WTC11 (cell line): ENCODE data around the gene CPTP. TPM values are rescaled to one million over a fixed set of nuclear protein-coding genes. Genes with fewer than 3 reads are reported as not detected.
A peak's percentile ranks its signal among the peaks of the same experiment; 100 is the strongest.

Source experiments
- ATAC-seq: fragments of 200-7000 bp; cut with Tn5 transposase; 2 replicates; pipeline ENCODE4 v1.10.0; 2021; ENCODE audit warnings: mild to moderate bottlenecking, moderate library complexity
- CTCF ChIA-PET: fragments of 300-600 bp; sonication (Branson Sonifier 250); formaldehyde crosslinking; loops from one replicate; lab custom pipeline; 2021; ENCODE audit warnings: antibody characterized with exemption; lab: Charles Lee
- POLR2A ChIA-PET: fragments of 350-600 bp; sonication (Branson Sonifier 250); formaldehyde crosslinking; loops from one replicate; lab custom pipeline; 2021; ENCODE audit warnings: antibody characterized with exemption; lab: Charles Lee
- DNase-seq: peaks from one replicate; pipeline ENCODE4 v3.0.0; 2021; ENCODE audit warnings: low spot score
- H3K27ac Mint-ChIP-seq: 2 replicates; pipeline ENCODE4 v1.8.0; 2021; ENCODE audit warnings: mixed read lengths
- H3K27me3 Mint-ChIP-seq: 2 replicates; pipeline ENCODE4 v1.8.0; 2021; ENCODE audit warnings: low read depth, mild to moderate bottlenecking, moderate library complexity, mixed read lengths
- H3K36me3 Mint-ChIP-seq: 2 replicates; pipeline ENCODE4 v1.8.0; 2021; ENCODE audit warnings: mixed read lengths
- H3K4me1 Mint-ChIP-seq: 2 replicates; pipeline ENCODE4 v1.8.0; 2022; ENCODE audit warnings: mixed read lengths
- H3K4me3 Mint-ChIP-seq: 2 replicates; pipeline ENCODE4 v1.8.0; 2021; ENCODE audit warnings: mild to moderate bottlenecking, moderate library complexity, mixed read lengths
- H3K9me3 Mint-ChIP-seq: 2 replicates; pipeline ENCODE4 v1.8.0; 2021; ENCODE audit warnings: mixed read lengths
- KAT7 ChIP-seq: sonication (generic); formaldehyde crosslinking; IDR thresholded peaks from 2 replicates; pipeline ENCODE4 v1.8.1; 2023; ENCODE audit warnings: missing genetic modification reagents, mild to moderate bottlenecking, borderline replicate concordance
- NR1H2 ChIP-seq: sonication (generic); formaldehyde crosslinking; IDR thresholded peaks from 2 replicates; pipeline ENCODE4 v1.9.0; 2021; ENCODE audit warnings: mild to moderate bottlenecking, moderate library complexity, missing genetic modification reagents
- NR2C2 ChIP-seq: sonication (generic); formaldehyde crosslinking; IDR thresholded peaks from 2 replicates; pipeline ENCODE4 v1.8.0; 2022; ENCODE audit warnings: mild to moderate bottlenecking, missing genetic modification reagents
- PRRX2 ChIP-seq: fragments of 250-450 bp; sonication (Bioruptor Pico); IDR thresholded peaks from 2 replicates; pipeline ENCODE4 v1.8.0; 2021; ENCODE audit warnings: mild to moderate bottlenecking
- TEAD4 ChIP-seq: sonication (generic); formaldehyde crosslinking; IDR thresholded peaks from 2 replicates; pipeline ENCODE4 v1.8.0; 2022; ENCODE audit warnings: mild to moderate bottlenecking, missing genetic modification reagents
- ZBTB21 ChIP-seq: sonication (generic); formaldehyde crosslinking; IDR thresholded peaks from 2 replicates; pipeline ENCODE4 v1.8.1; 2023; ENCODE audit warnings: mild to moderate bottlenecking, missing genetic modification reagents, borderline replicate concordance
- ZNF396 ChIP-seq: fragments of 250-450 bp; sonication (Bioruptor Pico); IDR thresholded peaks from 2 replicates; pipeline ENCODE4 v1.8.0; 2021; ENCODE audit warnings: mild to moderate bottlenecking, moderate library complexity, borderline replicate concordance
- ZNF416 ChIP-seq: fragments of 250-450 bp; sonication (Bioruptor Pico); IDR thresholded peaks from 2 replicates; pipeline ENCODE4 v1.9.0; 2021; ENCODE audit warnings: mild to moderate bottlenecking, inconsistent platforms
- ZNF423 ChIP-seq: fragments of 250-450 bp; sonication (Bioruptor Pico); IDR thresholded peaks from 2 replicates; pipeline ENCODE4 v2.1.2; 2022; ENCODE audit warnings: mild to moderate bottlenecking, moderate library complexity
- total RNA-seq: library from RNA; stranded (reverse); gene quantifications from 3 replicates; pipeline ENCODE4 v1.2.3, GENCODE V29; 2021
- TF ChIP-seq, protein P1 (sequence below): fragments of 250-450 bp; sonication (Bioruptor Pico); conservative IDR thresholded peaks from 2 replicates; pipeline ENCODE4 v1.9.0; 2021; ENCODE audit warnings: mild to moderate bottlenecking
- TF ChIP-seq, protein P2 (sequence below): sonication (generic); formaldehyde crosslinking; conservative IDR thresholded peaks from 2 replicates; pipeline ENCODE4 v1.8.1; 2022; ENCODE audit warnings: mild to moderate bottlenecking, missing genetic modification reagents
- TF ChIP-seq, protein P3 (sequence below): sonication (generic); formaldehyde crosslinking; IDR thresholded peaks from 2 replicates; pipeline ENCODE4 v1.8.1; 2022; ENCODE audit warnings: low read depth, mild to moderate bottlenecking, moderate library complexity, missing genetic modification reagents, borderline replicate concordance
- TF ChIP-seq, protein P4 (sequence below): sonication (generic); formaldehyde crosslinking; IDR thresholded peaks from 2 replicates; pipeline ENCODE4 v1.8.0; 2022; ENCODE audit warnings: mild to moderate bottlenecking, missing genetic modification reagents
- TF ChIP-seq, protein P5 (sequence below): sonication (generic); formaldehyde crosslinking; IDR thresholded peaks from 2 replicates; pipeline ENCODE4 v1.8.1; 2023; ENCODE audit warnings: mild to moderate bottlenecking, missing genetic modification reagents
- TF ChIP-seq, protein P6 (sequence below): sonication (generic); formaldehyde crosslinking; IDR thresholded peaks from 2 replicates; pipeline ENCODE4 v1.8.1; 2023; ENCODE audit warnings: mild to moderate bottlenecking, missing genetic modification reagents, borderline replicate concordance
- TF ChIP-seq, protein P7 (sequence below): fragments of 250-450 bp; sonication (Bioruptor Pico); IDR thresholded peaks from 2 replicates; pipeline ENCODE4 v2.1.2; 2022; ENCODE audit warnings: mild to moderate bottlenecking, moderate library complexity
- TF ChIP-seq, protein P8 (sequence below): sonication (generic); formaldehyde crosslinking; IDR thresholded peaks from 2 replicates; pipeline ENCODE4 v1.8.1; 2023; ENCODE audit warnings: mild to moderate bottlenecking, missing genetic modification reagents, moderate library complexity

CPTP gene
- total RNA-seq, 1 experiment from 2014 or later, result 14.4 TPM

DNA sequence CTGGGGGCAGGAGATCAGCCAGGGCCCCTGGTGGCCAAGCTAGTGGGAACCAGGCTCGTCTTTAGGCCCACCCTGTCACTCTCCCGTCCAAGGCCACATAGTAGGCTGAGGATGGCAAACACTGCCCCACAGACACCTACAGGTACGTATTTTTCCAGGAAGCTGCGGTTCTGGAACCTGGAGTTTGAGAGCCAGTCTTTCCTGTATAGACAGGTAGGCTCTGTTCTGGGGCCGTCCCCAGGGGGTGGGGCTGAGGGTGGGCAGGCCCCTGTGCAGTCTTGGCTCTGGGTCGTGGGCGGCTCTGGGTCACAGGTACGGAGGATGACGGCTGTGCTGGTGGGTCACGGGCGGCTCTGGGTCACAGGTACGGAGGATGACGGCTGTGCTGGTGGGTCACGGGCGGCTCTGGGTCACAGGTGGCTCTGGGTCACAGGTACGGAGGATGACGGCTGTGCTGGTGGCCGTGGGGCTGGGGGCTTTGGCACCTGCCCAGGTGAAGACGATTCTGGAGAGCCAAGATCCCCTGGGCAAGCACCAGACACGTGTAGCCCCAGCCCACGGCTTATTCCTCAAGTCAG lies 14.0 kb upstream of the CPTP start:
- DNase-seq (no peak), ATAC-seq (no peak)
- Mint-ChIP-seq H3K9me3 (no peaks in the 10 kb centered on the region), H3K4me1 (peaks cover 22% of the 10 kb centered on the region), H3K36me3 (peaks cover 13% of the 10 kb centered on the region), H3K4me3 (0 out of 2 replicates have a peak overlapping the region, but pooled peaks have one; percentile 27), H3K27ac (no peak overlapping the region), H3K27me3 (peaks cover 6% of the 10 kb centered on the region; the same call in 1 of the 2 replicates)
- ChIA-PET POLR2A (interaction anchor here (1.1 kb wide), 1 partner anchor 296 kb away, joined by 3 read pairs; no protein-coding TSS in a partner anchor), CTCF (interaction anchor here (1.8 to 3.2 kb wide), 2 partner anchors 10 to 20 kb away, joined by 6 to 17 read pairs; no protein-coding TSS in a partner anchor)
- no peak for TF ChIP-seq ZBTB21 (CRISPR knock-in tag)
- no peak for TF ChIP-seq ZNF423 (CRISPR knock-in tag)
- TF ChIP-seq KAT7 (CRISPR knock-in tag), result no peak
- TF ChIP-seq NR2C2, result no peak
- TF ChIP-seq, protein P1, sequence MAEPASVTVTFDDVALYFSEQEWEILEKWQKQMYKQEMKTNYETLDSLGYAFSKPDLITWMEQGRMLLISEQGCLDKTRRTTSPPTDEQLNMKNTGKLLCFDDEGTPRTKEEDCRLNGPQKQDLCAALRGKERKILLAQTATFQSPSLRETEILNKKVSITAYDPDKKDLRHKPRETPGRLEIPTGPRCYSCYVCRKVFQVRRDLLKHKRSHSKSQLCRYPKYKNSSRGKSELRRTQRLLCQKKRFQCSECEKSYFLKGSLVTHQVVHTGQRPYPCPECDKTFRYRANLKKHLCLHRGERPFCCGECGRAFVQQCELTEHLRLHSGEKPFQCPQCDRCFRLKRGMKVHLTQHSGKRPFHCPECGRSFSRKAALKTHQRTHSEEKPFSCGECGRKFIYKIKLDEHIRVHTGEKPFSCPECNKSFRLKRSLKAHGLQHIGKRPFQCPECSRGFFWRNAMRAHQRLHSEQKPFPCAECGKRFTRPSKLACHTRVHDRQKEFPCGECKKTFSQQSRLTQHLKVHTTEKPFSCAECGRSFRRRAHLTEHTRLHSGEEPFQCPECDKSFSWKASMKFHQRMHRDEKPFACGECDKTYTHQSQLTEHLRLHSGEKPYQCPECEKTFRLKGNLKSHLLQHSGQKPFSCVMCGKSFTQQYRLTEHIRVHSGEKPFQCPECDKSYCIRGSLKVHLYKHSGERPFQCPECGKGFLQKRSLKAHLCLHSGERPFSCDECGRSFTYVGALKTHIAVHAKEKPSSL (CRISPR knock-in tag), result no peak
- TF ChIP-seq, protein P2, sequence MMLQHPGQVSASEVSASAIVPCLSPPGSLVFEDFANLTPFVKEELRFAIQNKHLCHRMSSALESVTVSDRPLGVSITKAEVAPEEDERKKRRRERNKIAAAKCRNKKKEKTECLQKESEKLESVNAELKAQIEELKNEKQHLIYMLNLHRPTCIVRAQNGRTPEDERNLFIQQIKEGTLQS, result no peak
- TF ChIP-seq, protein P3, sequence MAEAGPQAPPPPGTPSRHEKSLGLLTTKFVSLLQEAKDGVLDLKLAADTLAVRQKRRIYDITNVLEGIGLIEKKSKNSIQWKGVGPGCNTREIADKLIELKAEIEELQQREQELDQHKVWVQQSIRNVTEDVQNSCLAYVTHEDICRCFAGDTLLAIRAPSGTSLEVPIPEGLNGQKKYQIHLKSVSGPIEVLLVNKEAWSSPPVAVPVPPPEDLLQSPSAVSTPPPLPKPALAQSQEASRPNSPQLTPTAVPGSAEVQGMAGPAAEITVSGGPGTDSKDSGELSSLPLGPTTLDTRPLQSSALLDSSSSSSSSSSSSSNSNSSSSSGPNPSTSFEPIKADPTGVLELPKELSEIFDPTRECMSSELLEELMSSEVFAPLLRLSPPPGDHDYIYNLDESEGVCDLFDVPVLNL (CRISPR knock-in tag), result no peak
- TF ChIP-seq, protein P4, sequence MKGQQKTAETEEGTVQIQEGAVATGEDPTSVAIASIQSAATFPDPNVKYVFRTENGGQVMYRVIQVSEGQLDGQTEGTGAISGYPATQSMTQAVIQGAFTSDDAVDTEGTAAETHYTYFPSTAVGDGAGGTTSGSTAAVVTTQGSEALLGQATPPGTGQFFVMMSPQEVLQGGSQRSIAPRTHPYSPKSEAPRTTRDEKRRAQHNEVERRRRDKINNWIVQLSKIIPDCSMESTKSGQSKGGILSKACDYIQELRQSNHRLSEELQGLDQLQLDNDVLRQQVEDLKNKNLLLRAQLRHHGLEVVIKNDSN (CRISPR knock-in tag), result no peak
- TF ChIP-seq NR1H2 (CRISPR knock-in tag), result no peak
- TF ChIP-seq, protein P5, sequence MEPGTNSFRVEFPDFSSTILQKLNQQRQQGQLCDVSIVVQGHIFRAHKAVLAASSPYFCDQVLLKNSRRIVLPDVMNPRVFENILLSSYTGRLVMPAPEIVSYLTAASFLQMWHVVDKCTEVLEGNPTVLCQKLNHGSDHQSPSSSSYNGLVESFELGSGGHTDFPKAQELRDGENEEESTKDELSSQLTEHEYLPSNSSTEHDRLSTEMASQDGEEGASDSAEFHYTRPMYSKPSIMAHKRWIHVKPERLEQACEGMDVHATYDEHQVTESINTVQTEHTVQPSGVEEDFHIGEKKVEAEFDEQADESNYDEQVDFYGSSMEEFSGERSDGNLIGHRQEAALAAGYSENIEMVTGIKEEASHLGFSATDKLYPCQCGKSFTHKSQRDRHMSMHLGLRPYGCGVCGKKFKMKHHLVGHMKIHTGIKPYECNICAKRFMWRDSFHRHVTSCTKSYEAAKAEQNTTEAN, result no peak

DNA sequence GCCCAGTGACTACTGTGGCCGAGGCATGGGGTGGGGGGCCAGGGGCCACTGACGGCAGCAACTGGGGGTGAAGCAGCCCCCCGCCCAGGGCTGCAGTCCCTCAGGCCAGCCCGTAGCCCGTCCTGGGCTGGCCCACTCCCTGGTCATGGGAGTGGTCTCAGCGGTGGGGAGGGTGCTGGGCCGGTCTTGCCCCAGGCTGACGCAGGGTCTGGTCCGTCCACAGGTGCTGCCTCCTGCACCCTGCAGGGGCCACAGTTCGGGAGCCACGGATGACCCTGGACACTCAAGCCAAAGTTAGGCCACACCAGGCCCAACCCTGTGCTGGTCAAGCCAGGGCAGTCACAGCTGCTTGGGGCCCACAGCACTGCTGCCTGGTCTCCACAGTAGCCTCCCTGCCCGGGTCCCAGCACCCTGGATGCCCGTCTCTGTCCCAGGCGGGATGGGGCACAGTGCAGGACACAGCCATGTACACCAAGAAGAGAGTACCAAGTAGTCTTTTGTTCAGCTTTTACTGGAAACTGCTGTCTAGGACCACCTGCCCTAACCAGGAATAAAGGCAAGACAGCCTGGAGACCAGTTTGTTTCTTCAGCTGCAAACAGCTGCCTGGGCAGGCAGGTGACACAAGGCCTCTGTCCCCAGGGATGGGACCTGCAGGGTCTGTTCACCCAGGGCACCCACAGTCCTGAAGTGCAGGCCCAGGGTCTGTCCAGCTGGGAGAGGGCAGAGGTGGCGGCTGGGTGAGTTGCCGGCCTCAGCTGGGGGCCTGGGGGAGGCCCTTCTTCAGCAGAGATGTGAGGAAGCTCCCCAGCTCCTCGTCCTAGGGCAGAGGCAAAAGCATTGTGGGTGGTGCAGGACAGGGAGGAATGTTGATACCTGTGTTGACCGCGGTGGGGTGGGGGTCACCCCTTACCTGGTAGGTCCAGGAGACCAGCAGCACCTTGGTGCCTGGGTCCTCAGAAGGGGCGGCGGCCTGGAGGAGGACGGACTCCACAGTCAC lies 13.2 kb upstream of the CPTP start:
- H3K27ac Mint-ChIP-seq, result no peak overlapping the region
- H3K4me3 Mint-ChIP-seq, result no peak overlapping the region
- ChIA-PET POLR2A (interaction anchor here (1.1 kb wide), 1 partner anchor 297 kb away, joined by 3 read pairs; no protein-coding TSS in a partner anchor), CTCF (interaction anchor here (3.2 kb wide), 1 partner anchor 20 kb away, joined by 17 read pairs; no protein-coding TSS in a partner anchor)
- DNase-seq (no peak), ATAC-seq (no peak)
- H3K9me3 Mint-ChIP-seq, result no peaks in the 10 kb centered on the region
- peaks cover 13% of the 10 kb centered on the region for H3K36me3 Mint-ChIP-seq
- H3K4me1 Mint-ChIP-seq, result peaks cover 23% of the 10 kb centered on the region
- H3K27me3 Mint-ChIP-seq, result peaks cover 6% of the 10 kb centered on the region; the same call in 1 of the 2 replicates
- TF ChIP-seq, protein P6, sequence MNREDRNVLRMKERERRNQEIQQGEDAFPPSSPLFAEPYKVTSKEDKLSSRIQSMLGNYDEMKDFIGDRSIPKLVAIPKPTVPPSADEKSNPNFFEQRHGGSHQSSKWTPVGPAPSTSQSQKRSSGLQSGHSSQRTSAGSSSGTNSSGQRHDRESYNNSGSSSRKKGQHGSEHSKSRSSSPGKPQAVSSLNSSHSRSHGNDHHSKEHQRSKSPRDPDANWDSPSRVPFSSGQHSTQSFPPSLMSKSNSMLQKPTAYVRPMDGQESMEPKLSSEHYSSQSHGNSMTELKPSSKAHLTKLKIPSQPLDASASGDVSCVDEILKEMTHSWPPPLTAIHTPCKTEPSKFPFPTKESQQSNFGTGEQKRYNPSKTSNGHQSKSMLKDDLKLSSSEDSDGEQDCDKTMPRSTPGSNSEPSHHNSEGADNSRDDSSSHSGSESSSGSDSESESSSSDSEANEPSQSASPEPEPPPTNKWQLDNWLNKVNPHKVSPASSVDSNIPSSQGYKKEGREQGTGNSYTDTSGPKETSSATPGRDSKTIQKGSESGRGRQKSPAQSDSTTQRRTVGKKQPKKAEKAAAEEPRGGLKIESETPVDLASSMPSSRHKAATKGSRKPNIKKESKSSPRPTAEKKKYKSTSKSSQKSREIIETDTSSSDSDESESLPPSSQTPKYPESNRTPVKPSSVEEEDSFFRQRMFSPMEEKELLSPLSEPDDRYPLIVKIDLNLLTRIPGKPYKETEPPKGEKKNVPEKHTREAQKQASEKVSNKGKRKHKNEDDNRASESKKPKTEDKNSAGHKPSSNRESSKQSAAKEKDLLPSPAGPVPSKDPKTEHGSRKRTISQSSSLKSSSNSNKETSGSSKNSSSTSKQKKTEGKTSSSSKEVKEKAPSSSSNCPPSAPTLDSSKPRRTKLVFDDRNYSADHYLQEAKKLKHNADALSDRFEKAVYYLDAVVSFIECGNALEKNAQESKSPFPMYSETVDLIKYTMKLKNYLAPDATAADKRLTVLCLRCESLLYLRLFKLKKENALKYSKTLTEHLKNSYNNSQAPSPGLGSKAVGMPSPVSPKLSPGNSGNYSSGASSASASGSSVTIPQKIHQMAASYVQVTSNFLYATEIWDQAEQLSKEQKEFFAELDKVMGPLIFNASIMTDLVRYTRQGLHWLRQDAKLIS (CRISPR knock-in tag), result no peak
- TF ChIP-seq ZNF423 (CRISPR knock-in tag) (no peak), ZNF416 (CRISPR knock-in tag) (no peak), PRRX2 (CRISPR knock-in tag) (no peak), TEAD4 (CRISPR knock-in tag) (no peak), ZNF396 (CRISPR knock-in tag) (no peak)
- TF ChIP-seq, protein P2, result no peak
- TF ChIP-seq, protein P7, sequence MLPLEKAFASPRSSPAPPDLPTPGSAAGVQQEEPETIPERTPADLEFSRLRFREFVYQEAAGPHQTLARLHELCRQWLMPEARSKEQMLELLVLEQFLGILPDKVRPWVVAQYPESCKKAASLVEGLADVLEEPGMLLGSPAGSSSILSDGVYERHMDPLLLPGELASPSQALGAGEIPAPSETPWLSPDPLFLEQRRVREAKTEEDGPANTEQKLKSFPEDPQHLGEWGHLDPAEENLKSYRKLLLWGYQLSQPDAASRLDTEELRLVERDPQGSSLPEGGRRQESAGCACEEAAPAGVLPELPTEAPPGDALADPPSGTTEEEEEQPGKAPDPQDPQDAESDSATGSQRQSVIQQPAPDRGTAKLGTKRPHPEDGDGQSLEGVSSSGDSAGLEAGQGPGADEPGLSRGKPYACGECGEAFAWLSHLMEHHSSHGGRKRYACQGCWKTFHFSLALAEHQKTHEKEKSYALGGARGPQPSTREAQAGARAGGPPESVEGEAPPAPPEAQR (CRISPR knock-in tag), result no peak
- TF ChIP-seq, protein P8, sequence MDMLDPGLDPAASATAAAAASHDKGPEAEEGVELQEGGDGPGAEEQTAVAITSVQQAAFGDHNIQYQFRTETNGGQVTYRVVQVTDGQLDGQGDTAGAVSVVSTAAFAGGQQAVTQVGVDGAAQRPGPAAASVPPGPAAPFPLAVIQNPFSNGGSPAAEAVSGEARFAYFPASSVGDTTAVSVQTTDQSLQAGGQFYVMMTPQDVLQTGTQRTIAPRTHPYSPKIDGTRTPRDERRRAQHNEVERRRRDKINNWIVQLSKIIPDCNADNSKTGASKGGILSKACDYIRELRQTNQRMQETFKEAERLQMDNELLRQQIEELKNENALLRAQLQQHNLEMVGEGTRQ (CRISPR knock-in tag), result no peak
